K562 (cell line): ENCODE results near the gene ARHGEF7. TPM values are rescaled to one million over a fixed set of nuclear protein-coding genes. Genes with fewer than 3 reads are reported as not detected.
A peak's percentile ranks its signal among the peaks of the same experiment; 100 is the strongest.

ENCODE experiments used
- BDP1 ChIP-seq: IDR thresholded peaks from 3 replicates; pipeline ENCODE4 v1.6.1; 2011; ENCODE audit not compliant: insufficient read length, insufficient read depth
- CEBPG ChIP-seq, 3 experiments: fragments of 200-800 bp in 1 of 3; sonication (Bioruptor generic) in 1 of 3; sonication (generic) in 1 of 3; formaldehyde crosslinking in 1 of 3; IDR thresholded peaks in 2 of 3; conservative IDR thresholded peaks in 1 of 3; 2 replicates each; pipeline versions ENCODE4 v1.6.1 to v1.8.0; 2016 to 2022; ENCODE audit warnings: missing compliant biosample characterization in 2 of 3, missing genetic modification characterization in 2 of 3, mild to moderate bottlenecking in 1 of 3, missing genetic modification reagents in 1 of 3
- PCBP1 ChIP-seq: fragments of 200-400 bp; formaldehyde crosslinking; IDR thresholded peaks from 2 replicates; pipeline ENCODE4 v1.6.1; 2018; ENCODE audit warnings: mild to moderate bottlenecking, low read depth, low read length; ENCODE audit not compliant: poor library complexity, severe bottlenecking
- PHF8 ChIP-seq: fragments of 200-600 bp; sonication (generic); IDR thresholded peaks from 2 replicates; pipeline ENCODE4 v1.6.1; 2012; ENCODE audit warnings: mixed run types, mild to moderate bottlenecking, inconsistent platforms, low read length, moderate library complexity, borderline replicate concordance
- POU5F1 ChIP-seq: fragments of 150-350 bp; IDR thresholded peaks from 2 replicates; pipeline ENCODE4 v1.6.1; 2014; ENCODE audit warnings: borderline replicate concordance, low read length, low read depth, mild to moderate bottlenecking; ENCODE audit not compliant: partially characterized antibody
- SNIP1 ChIP-seq: fragments of 450-650 bp; IDR thresholded peaks from 2 replicates; pipeline ENCODE4 v1.7.1; 2017; ENCODE audit warnings: low read depth, mild to moderate bottlenecking
- ZKSCAN1 ChIP-seq: fragments of 150-350 bp; IDR thresholded peaks from 2 replicates; pipeline ENCODE4 v1.6.1; 2016; ENCODE audit warnings: low read depth, low read length
- polyA plus RNA-seq, 8 experiments: library from polyadenylated mRNA; depleted of rRNA in 4 of 8; stranded (reverse) in 5 of 8; unstranded in 3 of 8; fragments of >200 nt; fragmentation: Nextera tagmentation in 2 of 8; fragmentation: Illumina TruSeq in 1 of 8; extraction: Ambion mirVana in 2 of 8; extraction: Trizol in 1 of 8; gene quantifications; 2 replicates each; pipeline versions ENCODE4 v1.2.1 to v1.2.3, GENCODE V29; 2011 to 2014; ENCODE audit warnings: inconsistent platforms in 1 of 8, missing spikeins in 1 of 8
- total RNA-seq, 7 experiments: library from RNA; depleted of rRNA in 6 of 7; stranded (reverse); fragments of >200 nt in 6 of 7; fragmentation: Illumina TruSeq in 2 of 7; extraction: Trizol in 2 of 7; gene quantifications; 2 replicates each; pipeline versions ENCODE4 v1.2.1 to v1.2.3, GENCODE V29; 2011 to 2021; ENCODE audit warnings: low replicate concordance in 1 of 7
- TF ChIP-seq, protein P1 (sequence below), 2 experiments: fragments of 450-650 bp; formaldehyde crosslinking in 1 of 2; IDR thresholded peaks; 2 replicates each; pipeline versions ENCODE4 v1.4.0 to v1.6.1; 2014 to 2020; ENCODE audit warnings: mild to moderate bottlenecking in 2 of 2, borderline replicate concordance in 1 of 2, low read depth in 1 of 2
- TF ChIP-seq, protein P2 (sequence below), 2 experiments: fragments of 450-650 bp; IDR thresholded peaks; 2 replicates each; pipeline ENCODE4 v1.6.1; 2016
- TF ChIP-seq, protein P3 (sequence below): IDR thresholded peaks from 2 replicates; pipeline ENCODE4 v1.6.1; 2012; ENCODE audit warnings: low read depth, low read length, improper control_type of control experiment, borderline replicate concordance

ARHGEF7 gene
- total and polyA plus RNA-seq, 9 of the 15 experiments (the other 6 are each of a cell fraction or from before 2014, with no cell fraction given): 2.1 to 26.8 (median 17.5) TPM

GRCh38 chr13:111211789-111212516, 96.8 kb downstream of the ARHGEF7 start (continued):
- TF ChIP-seq, protein P1, sequence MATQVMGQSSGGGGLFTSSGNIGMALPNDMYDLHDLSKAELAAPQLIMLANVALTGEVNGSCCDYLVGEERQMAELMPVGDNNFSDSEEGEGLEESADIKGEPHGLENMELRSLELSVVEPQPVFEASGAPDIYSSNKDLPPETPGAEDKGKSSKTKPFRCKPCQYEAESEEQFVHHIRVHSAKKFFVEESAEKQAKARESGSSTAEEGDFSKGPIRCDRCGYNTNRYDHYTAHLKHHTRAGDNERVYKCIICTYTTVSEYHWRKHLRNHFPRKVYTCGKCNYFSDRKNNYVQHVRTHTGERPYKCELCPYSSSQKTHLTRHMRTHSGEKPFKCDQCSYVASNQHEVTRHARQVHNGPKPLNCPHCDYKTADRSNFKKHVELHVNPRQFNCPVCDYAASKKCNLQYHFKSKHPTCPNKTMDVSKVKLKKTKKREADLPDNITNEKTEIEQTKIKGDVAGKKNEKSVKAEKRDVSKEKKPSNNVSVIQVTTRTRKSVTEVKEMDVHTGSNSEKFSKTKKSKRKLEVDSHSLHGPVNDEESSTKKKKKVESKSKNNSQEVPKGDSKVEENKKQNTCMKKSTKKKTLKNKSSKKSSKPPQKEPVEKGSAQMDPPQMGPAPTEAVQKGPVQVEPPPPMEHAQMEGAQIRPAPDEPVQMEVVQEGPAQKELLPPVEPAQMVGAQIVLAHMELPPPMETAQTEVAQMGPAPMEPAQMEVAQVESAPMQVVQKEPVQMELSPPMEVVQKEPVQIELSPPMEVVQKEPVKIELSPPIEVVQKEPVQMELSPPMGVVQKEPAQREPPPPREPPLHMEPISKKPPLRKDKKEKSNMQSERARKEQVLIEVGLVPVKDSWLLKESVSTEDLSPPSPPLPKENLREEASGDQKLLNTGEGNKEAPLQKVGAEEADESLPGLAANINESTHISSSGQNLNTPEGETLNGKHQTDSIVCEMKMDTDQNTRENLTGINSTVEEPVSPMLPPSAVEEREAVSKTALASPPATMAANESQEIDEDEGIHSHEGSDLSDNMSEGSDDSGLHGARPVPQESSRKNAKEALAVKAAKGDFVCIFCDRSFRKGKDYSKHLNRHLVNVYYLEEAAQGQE (IDR thresholded peaks at IDR 0.05; ENCODE audit: borderline replicate concordance): no peak
- TF ChIP-seq, protein P1 (CRISPR knock-in tag; IDR thresholded peaks at IDR 0.05; ENCODE audit: low read depth): no peak
- TF ChIP-seq, protein P2, sequence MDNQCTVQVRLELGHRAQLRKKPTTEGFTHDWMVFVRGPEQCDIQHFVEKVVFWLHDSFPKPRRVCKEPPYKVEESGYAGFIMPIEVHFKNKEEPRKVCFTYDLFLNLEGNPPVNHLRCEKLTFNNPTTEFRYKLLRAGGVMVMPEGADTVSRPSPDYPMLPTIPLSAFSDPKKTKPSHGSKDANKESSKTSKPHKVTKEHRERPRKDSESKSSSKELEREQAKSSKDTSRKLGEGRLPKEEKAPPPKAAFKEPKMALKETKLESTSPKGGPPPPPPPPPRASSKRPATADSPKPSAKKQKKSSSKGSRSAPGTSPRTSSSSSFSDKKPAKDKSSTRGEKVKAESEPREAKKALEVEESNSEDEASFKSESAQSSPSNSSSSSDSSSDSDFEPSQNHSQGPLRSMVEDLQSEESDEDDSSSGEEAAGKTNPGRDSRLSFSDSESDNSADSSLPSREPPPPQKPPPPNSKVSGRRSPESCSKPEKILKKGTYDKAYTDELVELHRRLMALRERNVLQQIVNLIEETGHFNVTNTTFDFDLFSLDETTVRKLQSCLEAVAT (IDR thresholded peaks at IDR 0.05): no peak
- no peak for TF ChIP-seq BDP1
- no peak for TF ChIP-seq PHF8
- no peak for TF ChIP-seq SNIP1
- no peak for TF ChIP-seq PCBP1
- TF ChIP-seq POU5F1: no peak
- no peak for TF ChIP-seq CEBPG (CRISPR knock-in tag; IDR thresholded peaks at IDR 0.05)
- peak in 1 of 2 experiments; percentile 49; a peak in 1 of 4 replicates for TF ChIP-seq CEBPG (tag; conservative IDR thresholded peaks at IDR 0.05 in 1 of 2, IDR thresholded peaks at IDR 0.05 in 1 of 2)
- no peak for TF ChIP-seq ZKSCAN1
- TF ChIP-seq, protein P3, sequence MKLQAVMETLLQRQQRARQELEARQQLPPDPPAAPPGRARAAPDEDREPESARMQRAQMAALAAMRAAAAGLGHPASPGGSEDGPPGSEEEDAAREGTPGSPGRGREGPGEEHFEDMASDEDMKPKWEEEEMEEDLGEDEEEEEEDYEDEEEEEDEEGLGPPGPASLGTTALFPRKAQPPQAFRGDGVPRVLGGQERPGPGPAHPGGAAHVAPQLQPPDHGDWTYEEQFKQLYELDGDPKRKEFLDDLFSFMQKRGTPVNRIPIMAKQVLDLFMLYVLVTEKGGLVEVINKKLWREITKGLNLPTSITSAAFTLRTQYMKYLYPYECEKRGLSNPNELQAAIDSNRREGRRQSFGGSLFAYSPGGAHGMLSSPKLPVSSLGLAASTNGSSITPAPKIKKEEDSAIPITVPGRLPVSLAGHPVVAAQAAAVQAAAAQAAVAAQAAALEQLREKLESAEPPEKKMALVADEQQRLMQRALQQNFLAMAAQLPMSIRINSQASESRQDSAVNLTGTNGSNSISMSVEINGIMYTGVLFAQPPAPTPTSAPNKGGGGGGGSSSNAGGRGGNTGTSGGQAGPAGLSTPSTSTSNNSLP: no peak
